ENCODE results near the gene BEND6.

- no peak for TF ChIP-seq EZH2 (IDR thresholded peaks at IDR 0.05; ENCODE audit: low read length, unreplicated experiment)
- TF ChIP-seq CTCF (conservative IDR thresholded peaks at IDR 0.05; ENCODE audit: low read depth, low read length) = no peak
- no peak for TF ChIP-seq EZH2phosphoT487 (IDR thresholded peaks at IDR 0.05; ENCODE audit: borderline replicate concordance, low read length)
Observed at GRCh38 chr6:56953597-56954402, 1.1 kb upstream of the BEND6 start.
